Upper lobe of left lung (tissue), 6 donors: Measurements from ENCODE around the gene DIP2C. TPM values are rescaled to one million over a fixed set of nuclear protein-coding genes. Genes with fewer than 3 reads are reported as not detected.

ENCODE experiments used
- ATAC-seq, 2 donors: fragments of 200-7000 bp; cut with Tn5 transposase; one replicate each; pipeline ENCODE4 v1.9.1; 2022; ENCODE audit warnings: mild to moderate bottlenecking in 2 of 2, moderate library complexity in 2 of 2; ENCODE audit not compliant: low FRiP score in 2 of 2
- DNase-seq, 2 donors: peaks; one replicate each; pipeline ENCODE4 v3.0.0-alpha.2; 2019 to 2020
- H3K27ac ChIP-seq, 4 donors: fragments of 200-600 bp; sonication (generic); one replicate each; pipeline ENCODE4 v1.5.1; 2016 to 2019
- H3K27me3 ChIP-seq, 4 donors: fragments of 200-600 bp; sonication (generic); one replicate each; pipeline ENCODE4 v1.5.1; 2017 to 2019
- H3K36me3 ChIP-seq, 4 donors: fragments of 200-600 bp; sonication (generic); one replicate each; pipeline ENCODE4 v1.5.1; 2016 to 2019
- H3K4me1 ChIP-seq, 4 donors: fragments of 200-600 bp; sonication (generic); one replicate each; pipeline ENCODE4 v1.5.1; 2018 to 2019
- H3K4me3 ChIP-seq, 4 donors: fragments of 200-600 bp; sonication (generic); one replicate each; pipeline ENCODE4 v1.5.1; 2017 to 2019; ENCODE audit warnings: mild to moderate bottlenecking in 2 of 4, moderate library complexity in 1 of 4
- H3K9me3 ChIP-seq, 4 donors: fragments of 200-600 bp; sonication (generic); one replicate each; pipeline ENCODE4 v1.5.1; 2018 to 2019
- EP300 ChIP-seq, 4 donors: sonication (generic); formaldehyde crosslinking; IDR thresholded peaks; one replicate each; pipeline ENCODE4 v1.5.1; 2017; ENCODE audit warnings: antibody characterized with exemption in 4 of 4, control low read depth in 2 of 4
- POLR2A ChIP-seq, 4 donors: fragments of 450-650 bp; IDR thresholded peaks; one replicate each; pipeline ENCODE4 v1.5.1; 2016 to 2017; ENCODE audit warnings: antibody characterized with exemption in 4 of 4, mild to moderate bottlenecking in 2 of 4
- POLR2AphosphoS5 ChIP-seq, 2 donors: sonication (generic); formaldehyde crosslinking; IDR thresholded peaks; one replicate each; pipeline ENCODE4 v1.5.1; 2017; ENCODE audit warnings: antibody characterized with exemption in 2 of 2
- WGBS, 2 donors: methylation state at CpG; one replicate each; pipeline ENCODE4 v1.1.5; 2017 to 2018; 5-methylcytosine and 5-hydroxymethylcytosine counted together
- total RNA-seq, 6 donors: library from RNA; depleted of rRNA in 4 of 6; stranded (reverse); fragments of >200 nt in 4 of 6; gene quantifications; one replicate each; pipeline versions ENCODE4 v1.1.0 to v1.2.1, GENCODE V29; 2016 to 2021
- TF ChIP-seq, protein P1 (sequence below), 6 experiments: fragments of 450-650 bp in 4 of 6; fragments of 200-600 bp in 2 of 6; sonication (generic) in 2 of 6; IDR thresholded peaks; one replicate each; pipeline ENCODE4 v1.5.1; 2016 to 2019; ENCODE audit warnings: antibody characterized with exemption in 6 of 6
- donor health status: DM: no; HTN: no; CAD: no; lungs with moderate emphysema.
- donor health status: DM: no; HTN: yes; CAD: no; lungs with severe emphysema.

The DIP2C gene
- total RNA-seq, 6 donors from 2014 or later: 11.6 to 32.5 (median 14.7) TPM

DNA sequence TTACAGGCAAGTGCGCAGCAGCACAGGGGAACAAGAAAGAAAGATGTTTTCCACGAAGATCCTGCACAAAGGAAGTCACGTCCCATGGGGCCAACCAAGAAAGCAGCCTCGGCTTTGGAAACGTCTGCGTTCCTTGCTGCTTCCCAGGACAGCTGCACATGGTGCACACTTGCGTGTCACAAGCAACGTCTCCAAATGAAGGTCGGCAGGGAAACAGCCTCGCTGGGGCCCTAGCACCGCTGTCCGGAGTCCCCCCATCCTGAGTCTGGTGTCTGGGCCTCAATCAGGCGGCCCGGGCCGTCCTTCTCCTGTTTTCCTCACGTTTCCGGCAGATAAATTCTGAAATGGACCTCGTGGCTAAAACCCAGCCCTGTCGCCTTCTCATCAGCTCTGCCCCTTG is 206.2 kb downstream of the DIP2C start:
- Histone ChIP-seq H3K9me3 (no peaks in the 10 kb centered on the region), H3K4me3 (no peak overlapping the region), H3K4me1 (peaks cover 0 to 10% (median 3%) of the 10 kb centered on the region in 4 donors), H3K27ac (no peak overlapping the region), H3K27me3 (no peaks in the 10 kb centered on the region), H3K36me3 (peaks cover 0 to 5% (median 0%) of the 10 kb centered on the region in 4 donors)
- 91 to 96% methylated on average over 19 of the region's 19 CpGs for WGBS, 2 donors
- no peak for ATAC-seq
- TF ChIP-seq EP300 (IDR thresholded peaks at IDR 0.05) (no peak), POLR2A (IDR thresholded peaks at IDR 0.05) (no peak), POLR2AphosphoS5 (IDR thresholded peaks at IDR 0.05) (no peak)
- TF ChIP-seq, protein P1, sequence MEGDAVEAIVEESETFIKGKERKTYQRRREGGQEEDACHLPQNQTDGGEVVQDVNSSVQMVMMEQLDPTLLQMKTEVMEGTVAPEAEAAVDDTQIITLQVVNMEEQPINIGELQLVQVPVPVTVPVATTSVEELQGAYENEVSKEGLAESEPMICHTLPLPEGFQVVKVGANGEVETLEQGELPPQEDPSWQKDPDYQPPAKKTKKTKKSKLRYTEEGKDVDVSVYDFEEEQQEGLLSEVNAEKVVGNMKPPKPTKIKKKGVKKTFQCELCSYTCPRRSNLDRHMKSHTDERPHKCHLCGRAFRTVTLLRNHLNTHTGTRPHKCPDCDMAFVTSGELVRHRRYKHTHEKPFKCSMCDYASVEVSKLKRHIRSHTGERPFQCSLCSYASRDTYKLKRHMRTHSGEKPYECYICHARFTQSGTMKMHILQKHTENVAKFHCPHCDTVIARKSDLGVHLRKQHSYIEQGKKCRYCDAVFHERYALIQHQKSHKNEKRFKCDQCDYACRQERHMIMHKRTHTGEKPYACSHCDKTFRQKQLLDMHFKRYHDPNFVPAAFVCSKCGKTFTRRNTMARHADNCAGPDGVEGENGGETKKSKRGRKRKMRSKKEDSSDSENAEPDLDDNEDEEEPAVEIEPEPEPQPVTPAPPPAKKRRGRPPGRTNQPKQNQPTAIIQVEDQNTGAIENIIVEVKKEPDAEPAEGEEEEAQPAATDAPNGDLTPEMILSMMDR (IDR thresholded peaks at IDR 0.05): no peak
- no peak for DNase-seq

DNA sequence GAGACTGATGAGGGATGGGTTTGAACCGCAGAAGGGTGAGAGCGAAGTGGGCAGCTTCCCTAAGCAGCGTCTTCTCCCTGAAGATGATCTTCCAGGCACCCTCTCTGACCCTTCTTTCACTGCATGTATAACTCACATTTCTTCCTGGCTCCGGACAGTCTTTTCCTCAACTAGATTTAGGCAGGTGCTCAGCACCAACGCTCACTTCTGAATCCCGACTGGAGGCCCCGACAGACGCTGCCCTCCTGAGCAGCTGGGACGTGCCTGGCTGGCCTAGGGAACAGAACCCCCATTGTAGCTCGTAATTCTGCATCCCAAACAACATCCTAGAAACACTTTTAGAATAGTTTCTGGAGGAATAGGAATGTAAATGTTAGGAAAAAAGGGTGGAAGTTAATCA is 206.6 kb downstream of the DIP2C start:
- Histone ChIP-seq H3K9me3 (no peaks in the 10 kb centered on the region), H3K27me3 (no peaks in the 10 kb centered on the region), H3K4me1 (peaks cover 0 to 10% (median 3%) of the 10 kb centered on the region in 4 donors), H3K36me3 (peaks cover 0 to 5% (median 0%) of the 10 kb centered on the region in 4 donors), H3K27ac (no peak overlapping the region), H3K4me3 (no peak overlapping the region)
- no peak for ATAC-seq
- TF ChIP-seq EP300 (IDR thresholded peaks at IDR 0.05): no peak
- TF ChIP-seq, protein P1 (IDR thresholded peaks at IDR 0.05): no peak
- TF ChIP-seq POLR2A (IDR thresholded peaks at IDR 0.05): no peak
- no peak for TF ChIP-seq POLR2AphosphoS5 (IDR thresholded peaks at IDR 0.05)
- WGBS, 2 donors: 92 to 94% methylated on average over 10 of the region's 10 CpGs
- no peak for DNase-seq

DNA sequence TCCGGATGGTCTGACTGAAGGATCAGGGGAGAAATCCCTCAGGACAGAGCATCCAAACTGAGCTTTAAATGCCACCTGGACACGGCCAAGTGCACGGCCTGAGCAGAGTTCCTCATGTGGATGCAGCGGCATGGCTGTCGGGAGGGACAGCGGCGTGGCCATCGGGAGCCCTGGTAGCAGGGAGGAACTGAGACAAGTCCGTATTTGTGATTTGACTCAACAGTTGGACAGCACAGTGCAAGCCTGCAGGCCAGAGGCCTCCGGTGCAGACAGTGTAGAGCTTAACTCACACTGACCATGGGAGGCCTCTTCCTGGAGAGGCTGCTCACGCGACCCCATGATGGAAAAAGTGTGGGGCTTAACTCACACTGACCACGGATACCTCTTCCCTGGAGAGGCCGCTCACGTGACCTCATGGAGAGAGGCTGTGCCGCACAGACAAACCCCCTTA is 207.4 kb downstream of the DIP2C start:
- ATAC-seq (no peak), DNase-seq (no peak)
- no peaks in the 10 kb centered on the region for H3K27me3 ChIP-seq
- no peak overlapping the region for H3K4me3 ChIP-seq
- H3K9me3 ChIP-seq: no peaks in the 10 kb centered on the region
- 96 to 99% methylated on average over 12 to 16 of the region's 16 CpGs for WGBS, 2 donors
- peaks cover 0 to 5% (median 0%) of the 10 kb centered on the region in 4 donors for H3K36me3 ChIP-seq
- TF ChIP-seq POLR2AphosphoS5 (IDR thresholded peaks at IDR 0.05): no peak
- TF ChIP-seq, protein P1 (IDR thresholded peaks at IDR 0.05): no peak
- TF ChIP-seq POLR2A (IDR thresholded peaks at IDR 0.05): no peak
- no peak for TF ChIP-seq EP300 (IDR thresholded peaks at IDR 0.05)
- H3K27ac ChIP-seq: no peak overlapping the region
- peaks cover 0 to 10% (median 3%) of the 10 kb centered on the region in 4 donors for H3K4me1 ChIP-seq

DNA sequence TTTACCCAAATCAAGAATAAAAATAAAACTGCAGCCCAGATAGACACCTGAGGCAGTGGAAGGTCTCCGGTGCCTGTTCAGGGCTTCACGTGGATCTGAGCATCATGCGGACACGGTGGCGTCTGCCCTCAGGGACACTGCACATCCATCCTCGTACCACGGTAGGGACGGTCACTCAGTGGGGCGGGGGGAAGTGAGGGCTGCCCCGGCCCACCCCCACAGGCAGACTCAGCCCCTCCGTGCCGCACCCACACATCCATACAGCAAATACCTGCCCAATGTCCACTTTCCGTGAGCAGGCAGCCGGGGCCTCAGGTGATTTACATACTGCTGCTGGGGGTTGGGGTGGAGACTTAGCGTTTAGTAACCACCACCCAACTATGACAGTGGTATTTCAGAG is 207.8 kb downstream of the DIP2C start:
- 92 to 94% methylated on average over 8 to 15 of the region's 15 CpGs for WGBS, 2 donors
- ATAC-seq: no peak
- Histone ChIP-seq H3K9me3 (no peaks in the 10 kb centered on the region), H3K36me3 (peaks cover 0 to 5% (median 0%) of the 10 kb centered on the region in 4 donors), H3K4me3 (no peak overlapping the region), H3K4me1 (peaks cover 0 to 10% (median 3%) of the 10 kb centered on the region in 4 donors), H3K27me3 (no peaks in the 10 kb centered on the region), H3K27ac (no peak overlapping the region)
- DNase-seq: no peak
- TF ChIP-seq POLR2A (IDR thresholded peaks at IDR 0.05): no peak
- TF ChIP-seq EP300 (IDR thresholded peaks at IDR 0.05): no peak
- TF ChIP-seq POLR2AphosphoS5 (IDR thresholded peaks at IDR 0.05): no peak
- TF ChIP-seq, protein P1 (IDR thresholded peaks at IDR 0.05): no peak

DNA sequence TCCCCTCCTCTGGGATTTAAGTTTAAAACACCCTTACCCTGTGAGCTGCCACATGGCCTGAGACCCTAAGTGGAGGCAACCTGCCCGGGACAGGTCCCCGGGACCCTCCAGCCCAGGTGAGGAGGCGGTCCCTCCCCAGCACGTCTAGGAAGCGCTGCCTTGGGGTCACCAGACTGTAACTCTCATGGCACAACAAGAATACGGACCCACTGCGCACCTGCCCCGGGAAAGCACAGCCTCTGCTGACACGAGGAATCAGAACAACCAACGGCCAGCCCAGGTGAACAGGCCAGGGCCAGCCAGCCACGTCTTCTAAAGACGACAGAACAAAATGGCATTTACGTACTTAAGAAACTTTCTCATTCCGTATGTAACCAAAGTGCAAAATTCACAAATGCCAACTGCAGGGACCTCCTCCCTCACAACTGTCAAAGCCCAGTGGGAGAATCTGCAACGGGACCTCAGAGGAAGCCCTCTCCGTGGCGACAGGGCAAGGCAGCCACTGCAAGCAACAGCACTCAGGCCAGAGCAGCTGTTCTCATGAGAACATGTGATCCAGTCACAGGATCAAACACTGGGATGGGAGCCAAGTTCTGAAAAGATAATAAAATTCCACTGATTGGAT is 208.4 kb downstream of the DIP2C start:
- peaks cover 0 to 9% (median 3%) of the 10 kb centered on the region in 4 donors for H3K4me1 ChIP-seq
- H3K27me3 ChIP-seq: no peaks in the 10 kb centered on the region
- H3K9me3 ChIP-seq: no peaks in the 10 kb centered on the region
- WGBS, 2 donors: 82 to 84% methylated on average over 10 to 17 of the region's 17 CpGs
- H3K4me3 ChIP-seq: no peak overlapping the region
- no peak for ATAC-seq
- TF ChIP-seq, protein P1 (IDR thresholded peaks at IDR 0.05): no peak
- no peak for TF ChIP-seq POLR2AphosphoS5 (IDR thresholded peaks at IDR 0.05)
- TF ChIP-seq EP300 (IDR thresholded peaks at IDR 0.05): no peak
- TF ChIP-seq POLR2A (IDR thresholded peaks at IDR 0.05): no peak
- DNase-seq: no peak
- H3K36me3 ChIP-seq: peaks cover 0 to 5% (median 0%) of the 10 kb centered on the region in 4 donors
- H3K27ac ChIP-seq: no peak overlapping the region
